Measurements from ENCODE around the gene GIPR.

DNA sequence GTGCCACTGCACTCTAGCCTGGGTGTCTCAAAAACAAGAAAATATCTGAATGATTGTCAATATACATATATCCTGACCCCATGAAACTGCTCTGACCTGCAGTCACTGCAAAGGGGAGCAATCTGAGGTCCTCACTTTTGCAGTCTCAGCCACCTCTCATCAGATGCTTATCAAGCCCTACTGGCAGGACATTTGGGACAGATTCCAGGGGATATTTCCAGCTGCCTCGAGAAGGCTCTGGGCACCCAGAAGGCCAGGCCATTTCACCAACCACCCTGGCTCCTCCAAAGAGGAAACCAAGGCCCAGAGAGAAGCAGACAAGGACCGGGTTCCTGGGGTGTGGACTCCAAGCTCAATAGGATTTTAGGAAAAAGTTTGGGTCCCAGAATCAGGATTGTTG, 31.1 kb upstream of the GIPR start:
- TF ChIP-seq CTCF (IDR thresholded peaks at IDR 0.05) (no peak), POLR2A (IDR thresholded peaks at IDR 0.05) (no peak), POLR2AphosphoS5 (IDR thresholded peaks at IDR 0.05) (no peak)

All from upper lobe of left lung (tissue), 4 donors.